Cardiac ventricle fibroblast (primary cell): ENCODE results near the gene GPRC5B. TPM values are rescaled to one million over a fixed set of nuclear protein-coding genes. Genes with fewer than 3 reads are reported as not detected.

Experiments used
- total RNA-seq: library from RNA; depleted of rRNA; stranded (reverse); fragments of >200 nt; gene quantifications from 2 replicates; pipeline ENCODE4 v1.2.3, GENCODE V29; 2015

GPRC5B gene, protein sequence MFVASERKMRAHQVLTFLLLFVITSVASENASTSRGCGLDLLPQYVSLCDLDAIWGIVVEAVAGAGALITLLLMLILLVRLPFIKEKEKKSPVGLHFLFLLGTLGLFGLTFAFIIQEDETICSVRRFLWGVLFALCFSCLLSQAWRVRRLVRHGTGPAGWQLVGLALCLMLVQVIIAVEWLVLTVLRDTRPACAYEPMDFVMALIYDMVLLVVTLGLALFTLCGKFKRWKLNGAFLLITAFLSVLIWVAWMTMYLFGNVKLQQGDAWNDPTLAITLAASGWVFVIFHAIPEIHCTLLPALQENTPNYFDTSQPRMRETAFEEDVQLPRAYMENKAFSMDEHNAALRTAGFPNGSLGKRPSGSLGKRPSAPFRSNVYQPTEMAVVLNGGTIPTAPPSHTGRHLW
- total RNA-seq, result 6.6 TPM in 2 replicates

DNA sequence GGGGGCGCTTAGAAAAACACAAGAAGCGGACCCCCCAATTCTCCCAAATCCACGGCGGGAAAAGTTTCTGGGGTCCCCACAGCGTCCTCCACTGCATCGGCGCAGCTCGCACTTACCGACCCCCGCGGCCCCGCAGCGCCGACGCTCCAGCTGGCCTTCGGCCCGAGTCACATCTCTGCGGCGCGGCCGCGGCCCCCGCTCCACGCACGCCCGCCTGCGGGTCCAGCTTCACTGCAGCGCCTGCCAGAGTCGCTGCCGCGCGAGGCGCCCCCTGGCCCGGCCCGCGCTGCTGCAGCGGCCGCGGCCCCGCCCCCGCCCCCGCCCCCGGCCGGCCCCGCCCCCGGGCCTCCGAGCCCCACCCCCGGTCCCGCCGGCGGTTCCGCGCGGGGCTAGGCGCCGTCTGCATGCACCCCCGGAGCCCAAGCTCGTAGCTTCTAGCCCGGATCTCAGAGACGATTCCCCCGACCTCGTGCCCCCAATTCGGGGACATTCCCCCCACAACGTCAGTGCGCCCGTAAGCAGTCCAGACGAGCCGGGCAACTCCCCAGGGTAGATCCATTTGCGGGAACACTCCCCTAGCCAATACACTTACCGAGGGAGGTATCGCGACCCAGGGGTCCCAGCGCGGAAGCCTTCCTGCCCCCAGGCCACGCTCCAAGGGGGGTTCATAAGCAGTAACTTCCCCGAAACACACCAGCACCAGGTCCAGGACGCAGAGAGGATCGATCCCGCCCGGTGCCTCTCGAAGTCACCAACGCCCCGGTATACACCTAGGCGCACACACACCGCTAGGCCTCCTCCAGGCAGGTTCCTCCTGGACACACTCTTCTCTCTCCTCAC, at the start of gene GPRC5B:
GPRC5B (minus strand) TSS at position 238 of the 840 bp plus-strand sequence. CDS start 12,003 bp downstream, outside the sequence.

Other genes starting within 250 kb of the GPRC5B start
- gene KNOP1, start 166.6 kb downstream of the GPRC5B start, total RNA-seq, result 4.5 and 10.3 TPM in 2 replicates
- gene IQCK, start 166.6 kb downstream of the GPRC5B start, total RNA-seq, result 9.5 and 9.7 TPM in 2 replicates
- gene GPR139, start 189.0 kb upstream of the GPRC5B start, total RNA-seq, result not detected in 2 replicates